HG03108 (cell line): ENCODE measurements around the gene VIPR2.

Source experiments
- ATAC-seq: cut with Tn5 transposase; IDR thresholded peaks from one replicate; pipeline ENCODE4 v1.9.1; 2021; ENCODE audit warnings: moderate library complexity; ENCODE audit not compliant: unreplicated experiment

VIPR2 gene

DNA sequence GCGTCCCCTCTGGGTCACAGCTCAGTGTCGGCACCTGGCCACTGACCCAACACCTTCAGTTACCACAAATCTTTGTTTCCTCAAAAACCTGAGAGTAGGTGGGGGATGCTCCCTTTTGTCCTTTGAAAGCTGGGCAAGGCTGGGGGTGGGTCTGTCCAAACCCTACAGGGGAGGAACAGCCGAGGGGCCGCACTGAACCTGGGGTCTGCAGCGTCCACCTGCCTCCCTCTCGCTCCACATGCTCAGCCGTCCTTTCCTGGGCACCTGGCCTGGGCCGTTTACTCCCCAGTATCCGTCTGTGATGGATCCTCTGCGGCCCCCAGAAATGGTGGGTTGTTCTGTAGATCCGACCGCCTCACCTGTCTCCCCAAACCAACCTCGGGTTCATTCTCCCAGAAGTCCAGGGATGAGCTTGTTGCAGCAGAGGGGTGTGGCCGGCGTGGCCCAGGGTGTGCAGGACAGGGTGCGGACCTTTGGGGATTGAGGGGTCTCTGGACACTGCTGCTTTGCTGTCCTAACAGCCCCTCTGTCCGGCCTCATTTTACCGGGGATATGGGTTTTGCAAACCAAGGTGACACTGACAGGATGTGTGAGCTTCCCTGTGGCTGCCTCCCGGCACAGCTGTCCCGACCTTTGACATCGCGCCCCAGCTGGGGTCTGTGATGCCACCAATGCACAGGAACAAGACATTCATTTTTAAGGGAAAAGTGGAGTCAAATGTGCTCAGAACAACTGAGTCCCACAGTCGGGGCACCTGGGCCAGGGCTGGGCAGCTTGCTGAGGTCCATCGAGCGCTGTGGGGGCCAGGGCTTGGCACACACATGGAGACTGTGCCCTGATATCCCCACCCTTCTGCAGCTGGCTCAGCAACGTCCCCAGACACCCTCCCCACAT, 115.9 kb downstream of the VIPR2 start:
- no peak for ATAC-seq

DNA sequence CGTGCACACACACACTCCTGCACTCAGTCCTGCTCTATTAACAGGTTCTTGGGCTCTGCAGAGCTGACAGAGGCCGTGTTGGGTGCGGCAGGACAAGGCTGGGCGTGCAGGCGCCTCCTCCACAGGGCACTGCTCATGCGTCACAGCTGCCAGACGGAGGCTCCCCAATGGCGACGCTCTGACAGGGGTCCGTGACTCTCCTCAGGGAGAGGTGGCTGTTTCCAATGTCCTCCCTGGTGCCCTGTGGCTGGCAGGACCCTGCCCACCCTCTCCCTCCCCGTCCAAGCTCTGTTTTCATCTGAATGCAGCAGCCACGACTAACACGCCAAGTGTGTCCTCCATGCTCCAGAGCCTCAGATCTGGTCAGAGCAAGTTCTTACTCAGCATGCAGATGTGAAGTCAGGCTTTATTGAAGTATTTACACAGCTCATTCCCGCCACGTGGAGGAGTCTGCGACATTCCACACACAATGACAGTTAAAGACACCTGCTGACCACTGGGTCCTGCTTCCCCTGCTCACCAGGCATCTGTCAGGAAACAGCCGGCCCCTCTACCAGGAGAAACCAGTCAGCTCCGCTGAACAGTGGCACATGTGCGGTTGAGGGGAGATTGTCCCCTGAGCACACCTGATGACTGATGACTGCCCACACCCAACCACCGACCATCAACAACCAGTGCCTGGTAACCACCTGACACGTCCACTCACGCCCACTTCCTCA, 116.7 kb downstream of the VIPR2 start:
- ATAC-seq: no peak

DNA sequence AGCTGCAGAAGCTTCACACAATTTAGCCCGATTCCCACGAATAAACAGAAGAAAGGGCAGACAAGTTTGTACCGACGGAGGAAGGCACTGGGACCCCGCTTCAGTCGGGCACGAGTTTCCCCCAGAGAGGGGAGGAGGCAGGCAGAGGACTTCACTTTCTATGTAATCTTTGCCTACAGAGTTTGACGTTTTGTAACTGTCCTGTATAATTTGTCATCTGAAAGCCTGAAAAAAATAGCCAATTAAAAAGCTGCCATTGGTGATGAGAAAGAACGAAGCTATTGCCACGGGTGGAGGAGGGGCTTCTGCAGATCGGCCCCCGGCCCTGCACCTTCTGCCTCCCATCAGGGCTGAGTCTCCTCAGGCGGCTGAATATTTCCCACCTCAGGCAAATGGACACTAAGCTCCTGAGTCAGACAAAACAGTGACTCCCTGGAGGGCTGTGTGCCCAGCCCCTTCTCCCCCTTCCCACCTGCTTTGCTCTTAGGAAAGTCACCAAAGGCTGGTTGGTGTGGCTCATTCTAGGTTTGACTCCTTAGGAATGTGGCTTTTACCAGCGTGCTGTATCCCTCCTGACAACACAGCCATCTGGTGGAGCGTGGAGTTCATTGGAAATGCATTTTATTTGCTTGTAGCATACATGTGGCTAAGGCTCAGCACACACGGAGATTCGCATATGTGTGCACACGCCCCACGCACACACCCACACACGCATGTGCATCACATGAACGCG, 117.4 kb downstream of the VIPR2 start:
- no peak for ATAC-seq

DNA sequence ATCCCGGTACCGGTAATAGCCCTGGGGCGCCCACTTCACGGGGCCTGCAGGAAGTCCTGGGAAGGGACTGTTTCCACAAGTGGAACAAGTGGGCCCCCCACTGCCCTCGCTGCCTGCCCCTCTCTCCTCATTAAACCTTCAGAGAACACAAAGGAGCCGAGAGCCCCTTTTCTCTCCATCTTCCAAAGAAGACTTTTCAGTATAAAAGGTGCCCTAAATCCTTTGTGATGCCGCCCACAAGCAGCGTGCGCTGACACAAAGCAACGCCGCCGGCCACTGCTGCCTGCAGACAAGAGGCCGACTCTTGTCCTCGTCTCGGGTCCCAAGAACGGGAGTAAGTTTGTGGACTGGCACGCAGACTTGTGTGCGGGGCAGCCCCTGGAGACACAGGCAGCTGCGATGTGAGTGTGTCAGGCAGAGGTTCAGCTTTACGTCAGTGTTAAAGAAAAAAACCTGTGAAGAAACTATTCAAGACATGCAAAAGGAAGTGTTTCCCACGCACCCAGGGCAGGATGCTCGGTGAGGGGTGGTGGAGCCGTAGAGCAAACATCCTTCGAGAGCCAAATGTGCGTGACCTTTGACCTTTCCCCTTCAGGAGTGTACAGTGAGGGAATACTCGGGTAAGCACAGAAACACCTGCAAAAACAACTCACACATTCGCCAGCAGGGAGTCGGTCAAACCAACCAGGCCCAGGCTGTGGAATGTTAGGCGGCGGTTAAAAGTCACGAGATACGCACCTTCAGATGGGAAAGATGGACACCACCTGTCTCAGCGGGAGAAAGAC, 118.2 kb downstream of the VIPR2 start:
- ATAC-seq: no peak

DNA sequence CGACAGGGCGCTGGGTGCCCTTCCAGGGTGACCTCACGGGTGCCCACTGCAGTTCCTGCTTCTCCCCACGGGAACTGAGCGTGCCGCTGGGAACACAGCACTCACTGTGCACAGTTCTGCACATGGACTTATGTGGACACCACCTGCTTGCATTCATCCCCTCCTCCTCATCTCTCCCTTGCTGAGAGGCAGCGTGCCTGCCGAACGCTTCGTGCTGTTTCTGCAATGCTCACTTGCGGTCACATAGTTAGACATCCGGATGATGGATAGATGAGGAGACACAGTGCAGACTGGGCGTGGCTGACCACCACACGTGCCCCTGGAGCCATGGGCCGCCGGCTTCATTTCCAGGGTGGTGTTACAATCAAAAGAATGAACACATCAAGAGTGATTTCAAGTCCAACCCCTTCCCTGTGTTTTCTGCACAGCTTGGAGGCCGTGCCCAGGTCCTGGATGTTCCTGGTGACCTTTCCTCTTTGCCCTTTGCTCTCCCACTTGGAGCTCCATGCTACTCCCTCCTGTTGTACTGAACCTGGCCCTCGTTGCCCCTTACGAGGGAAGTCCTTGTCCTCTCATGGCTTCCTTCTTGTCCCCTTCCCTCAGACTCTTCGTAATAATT, 119.4 kb downstream of the VIPR2 start:
- no peak for ATAC-seq

DNA sequence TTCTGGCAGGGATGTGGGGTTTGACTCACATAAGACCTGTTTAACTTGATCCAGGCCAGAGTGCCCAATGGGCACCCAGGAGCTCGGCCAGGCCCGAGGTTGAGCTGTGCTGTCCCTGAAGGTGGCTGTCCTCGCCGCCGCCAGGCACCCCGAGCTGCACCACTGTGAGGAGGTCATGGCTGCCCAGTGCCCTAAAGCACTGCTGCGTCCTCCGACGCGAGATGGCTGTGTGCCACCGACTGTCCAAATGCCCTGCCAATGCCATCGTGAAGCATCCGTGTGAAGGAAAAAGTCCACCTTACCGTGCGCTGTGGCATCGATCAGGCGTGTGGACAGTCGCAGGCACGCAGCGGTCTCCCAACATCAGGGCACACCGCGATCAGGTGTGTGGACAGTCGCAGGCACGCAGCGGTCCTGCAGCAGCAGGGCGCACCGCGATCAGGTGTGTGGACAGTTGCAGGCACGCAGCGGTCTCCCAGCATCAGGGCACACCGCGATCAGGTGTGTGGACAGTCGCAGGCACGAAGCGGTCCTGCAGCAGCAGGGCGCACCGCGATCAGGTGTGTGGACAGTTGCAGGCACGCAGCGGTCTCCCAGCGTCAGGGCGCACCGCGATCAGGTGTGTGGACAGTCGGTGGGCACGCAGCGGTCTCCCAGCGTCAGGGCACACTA, 120.3 kb downstream of the VIPR2 start:
- no peak for ATAC-seq

DNA sequence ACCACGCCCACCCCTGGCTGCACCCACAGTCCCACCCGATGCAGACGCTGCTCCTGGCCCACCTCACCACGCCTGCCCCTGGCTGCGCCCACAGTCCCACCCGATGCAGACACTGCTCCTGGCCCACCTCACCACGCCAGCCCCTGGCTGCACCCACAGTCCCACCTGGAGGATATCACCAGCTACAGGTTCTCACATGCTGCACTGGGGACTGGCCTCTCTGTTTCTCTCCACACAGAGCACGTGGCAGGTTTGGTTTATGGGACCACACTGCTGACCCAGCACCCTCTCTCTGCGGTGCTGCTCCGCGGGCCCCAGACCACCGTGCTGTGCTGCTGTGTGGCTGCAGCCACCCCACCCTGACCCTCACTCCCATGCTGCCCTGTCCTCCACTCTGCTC, 120.9 kb downstream of the VIPR2 start:
- ATAC-seq: no peak

DNA sequence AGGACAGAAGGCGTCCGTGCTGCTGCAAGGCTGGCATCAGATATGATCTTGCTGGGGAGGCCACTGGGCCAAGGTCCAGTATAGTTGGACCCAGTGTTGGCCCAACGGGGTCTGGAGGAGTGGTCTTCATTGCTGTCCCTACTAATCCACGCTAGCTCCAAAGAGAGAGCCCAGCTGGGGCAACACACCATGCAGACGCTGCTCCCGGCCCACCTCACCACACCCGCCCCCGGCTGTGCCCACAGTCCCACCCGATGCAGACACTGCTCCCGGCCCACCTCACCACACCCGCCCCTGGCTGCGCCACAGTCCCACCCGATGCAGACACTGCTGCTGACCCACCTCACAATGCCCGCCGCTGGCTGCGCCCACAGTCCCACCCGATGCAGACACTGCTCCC, 121.5 kb downstream of the VIPR2 start:
- no peak for ATAC-seq

DNA sequence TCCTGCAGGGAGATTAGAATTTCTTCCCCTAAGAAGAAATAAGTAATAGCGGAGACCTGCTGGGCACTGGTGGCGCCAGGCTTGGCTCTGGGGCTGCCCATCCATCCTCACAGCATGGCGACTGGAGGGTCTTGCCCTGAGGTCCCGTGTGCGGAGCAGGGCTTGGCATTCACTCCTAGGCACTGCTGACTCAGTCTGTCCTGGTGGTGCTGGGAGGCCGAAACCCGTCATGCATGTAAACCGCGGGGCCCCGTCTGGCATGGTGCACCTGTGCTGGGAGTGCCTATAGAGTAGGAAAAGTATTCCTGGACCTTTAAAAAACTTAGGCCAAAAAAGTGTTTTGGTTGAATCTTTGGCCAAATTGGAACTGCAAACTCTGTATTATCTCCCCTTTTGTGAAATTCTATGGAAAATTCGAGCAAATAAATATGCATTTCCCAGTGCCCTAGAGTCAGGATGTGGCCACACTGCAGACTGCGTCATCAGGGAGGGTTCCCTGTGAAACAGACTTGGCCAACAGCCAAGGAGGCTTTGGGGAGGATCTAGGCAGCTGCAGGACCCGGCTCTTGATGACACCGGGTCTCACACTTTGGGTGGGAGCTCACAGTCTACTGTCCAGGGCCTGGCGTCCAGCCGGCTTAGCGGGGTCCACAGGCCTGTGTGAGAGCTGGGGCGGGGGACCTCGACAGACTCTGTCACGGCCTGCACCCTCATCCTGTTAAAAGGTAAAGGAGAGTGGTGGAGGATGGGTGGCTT, 122.3 kb downstream of the VIPR2 start:
- no peak for ATAC-seq

DNA sequence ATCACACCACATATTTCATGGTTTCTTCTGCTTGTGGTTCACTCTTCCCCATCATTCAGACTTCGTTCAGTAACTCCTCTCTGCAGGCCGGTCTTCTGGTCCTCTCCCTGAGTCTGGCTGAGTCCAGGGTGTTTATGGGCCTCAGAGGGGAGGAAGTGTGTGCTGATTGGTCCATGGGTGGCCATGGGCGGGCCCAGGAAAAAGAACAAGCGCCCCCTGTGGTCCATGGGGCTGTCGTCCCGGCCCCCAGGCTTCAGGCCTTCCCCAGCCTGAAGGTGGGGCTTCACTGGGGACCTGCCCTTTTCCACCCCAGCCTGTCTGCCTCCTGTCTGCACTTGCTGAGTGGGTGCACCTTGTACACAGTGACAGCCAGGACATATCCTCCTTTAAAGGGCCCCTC, 123.7 kb downstream of the VIPR2 start:
- no peak for ATAC-seq

DNA sequence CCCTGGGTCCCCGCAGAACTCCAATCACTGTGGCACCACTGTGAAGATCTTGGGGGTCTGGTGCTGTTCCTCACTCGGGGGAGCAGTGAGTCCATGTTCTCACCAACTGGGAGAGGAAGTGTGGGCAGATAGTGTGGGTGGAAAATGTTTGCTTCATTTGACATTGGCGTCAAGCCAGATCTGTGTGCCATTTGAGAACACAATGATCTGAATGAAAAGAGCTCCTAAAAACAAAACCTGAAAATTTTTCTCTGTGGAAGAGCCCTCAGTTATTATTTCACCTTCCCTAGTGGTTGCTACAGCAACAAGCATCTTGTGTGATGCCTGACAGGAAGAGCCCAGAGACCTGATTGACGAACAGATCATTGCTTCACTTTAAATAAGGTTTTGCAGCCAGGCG, 125.6 kb downstream of the VIPR2 start:
- ATAC-seq: no peak

DNA sequence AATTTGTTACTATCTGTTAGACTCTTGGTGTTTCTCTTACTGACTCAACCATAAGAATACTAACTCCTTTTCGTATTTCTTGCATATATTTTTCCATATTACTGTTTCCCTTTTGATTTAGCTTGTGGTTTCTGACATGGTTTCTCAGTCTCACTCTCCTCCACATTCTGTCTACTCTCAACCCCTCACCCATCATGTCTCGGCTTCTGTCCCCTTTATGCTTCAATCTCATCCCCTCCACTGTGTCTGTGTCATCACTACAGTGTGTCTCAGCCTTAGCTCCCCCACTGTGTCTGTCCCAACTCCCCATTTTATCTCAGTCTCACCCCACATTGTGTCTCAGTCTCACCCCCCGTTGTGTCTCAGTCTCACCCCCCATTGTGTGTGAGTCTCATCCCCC, 126.9 kb downstream of the VIPR2 start:
- ATAC-seq: no peak

DNA sequence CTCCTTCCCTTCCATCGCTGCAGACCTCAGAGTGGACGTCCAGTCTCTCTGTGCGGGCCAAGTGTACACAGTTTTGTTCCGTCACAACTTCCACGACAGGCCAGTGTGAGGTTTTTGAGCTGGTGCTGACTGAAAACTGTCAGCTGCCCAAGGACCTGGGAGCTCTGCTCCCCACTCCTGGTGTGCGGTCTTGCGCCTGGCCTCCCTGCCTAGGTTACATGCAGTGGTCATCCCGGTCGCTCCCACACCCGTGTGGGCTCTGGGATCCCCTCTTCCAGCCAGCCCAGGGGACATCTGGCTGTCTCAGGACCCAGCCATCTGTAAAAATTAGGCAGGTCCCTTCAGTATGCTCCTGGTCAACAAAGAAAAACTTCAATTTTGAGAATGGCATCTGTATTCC, 127.5 kb downstream of the VIPR2 start:
- ATAC-seq: no peak

DNA sequence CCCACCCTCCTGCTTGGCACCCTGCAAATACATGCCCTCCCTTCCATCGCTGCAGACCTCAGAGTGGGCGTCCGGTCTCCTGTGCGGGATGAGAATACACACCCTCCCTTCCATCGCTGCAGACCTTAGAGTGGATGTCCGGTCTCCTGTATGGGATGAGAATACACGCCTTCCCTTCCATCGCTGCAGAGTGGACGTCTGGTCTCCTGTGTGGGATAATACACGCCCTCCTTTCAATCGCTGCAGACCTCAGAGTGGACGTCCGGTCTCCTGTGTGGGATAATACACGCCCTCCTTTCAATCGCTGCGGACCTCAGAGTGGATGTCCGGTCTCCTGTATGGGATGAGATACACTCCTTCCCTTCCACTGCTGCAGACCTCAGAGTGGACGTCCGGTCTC, 128.1 kb downstream of the VIPR2 start:
- no peak for ATAC-seq

DNA sequence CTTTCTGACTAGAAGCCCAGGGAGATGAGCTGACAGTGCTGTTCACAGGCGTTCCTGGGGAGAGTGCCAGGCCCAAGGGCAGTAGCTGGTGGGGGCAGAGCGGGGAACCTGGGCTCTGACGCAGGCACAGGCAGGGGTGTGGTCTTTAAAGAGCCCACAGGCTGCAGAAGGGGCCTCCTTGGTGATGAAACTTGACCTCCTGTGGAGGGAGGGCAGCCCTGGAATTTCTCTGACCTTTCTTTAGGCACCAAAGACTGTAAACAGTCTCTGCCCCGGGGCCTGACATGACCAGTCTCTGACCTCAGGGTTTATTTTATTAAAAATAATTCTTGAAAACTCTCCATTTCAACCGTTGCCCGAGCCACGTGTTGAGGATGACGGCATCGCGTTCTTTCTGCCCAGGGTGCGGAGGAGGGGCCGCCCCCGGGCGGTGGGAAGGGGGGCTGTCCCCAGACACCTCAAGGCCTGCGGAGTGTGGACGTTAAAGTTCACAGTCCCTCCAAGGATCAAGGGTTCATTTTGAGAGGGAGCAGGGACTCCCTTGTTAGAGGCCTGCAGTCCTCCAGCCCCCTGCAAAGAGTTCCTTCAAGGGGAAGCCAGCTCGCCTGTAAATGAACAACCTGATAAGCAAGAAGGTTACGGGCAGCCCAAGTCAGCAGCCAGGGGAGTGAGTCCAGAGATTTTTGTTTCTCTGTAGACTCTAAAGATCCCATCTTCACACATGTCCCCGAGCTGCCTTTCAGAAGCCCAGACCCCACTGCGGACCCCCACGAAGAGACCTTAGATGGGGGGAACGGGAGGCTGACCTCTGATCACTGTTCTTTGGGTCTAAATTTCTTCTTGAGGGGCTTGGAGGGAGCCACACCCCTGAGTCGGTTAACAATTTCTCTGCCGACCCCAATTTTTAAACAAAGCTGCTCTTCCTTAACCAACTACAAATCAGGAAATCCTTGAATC, 128.9 kb downstream of the VIPR2 start:
- ATAC-seq: no peak

DNA sequence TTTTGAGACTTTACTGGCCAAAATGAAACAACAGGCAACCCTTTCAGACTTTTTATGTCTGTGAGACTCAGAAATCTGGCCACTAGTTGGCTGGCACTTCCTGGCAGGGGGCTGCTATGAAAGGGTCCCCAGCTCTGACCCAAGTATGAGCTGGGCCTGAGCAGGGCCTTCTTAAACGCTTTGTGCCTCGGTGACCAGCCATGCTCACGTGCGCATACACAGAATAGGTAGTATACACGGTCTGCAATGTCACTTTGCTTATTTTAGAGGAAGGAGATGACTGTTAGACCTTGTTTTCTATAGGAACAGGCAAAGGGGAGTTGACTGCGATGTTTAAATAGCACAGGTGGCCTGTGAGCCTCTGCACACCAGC, 129.6 kb downstream of the VIPR2 start:
- no peak for ATAC-seq

DNA sequence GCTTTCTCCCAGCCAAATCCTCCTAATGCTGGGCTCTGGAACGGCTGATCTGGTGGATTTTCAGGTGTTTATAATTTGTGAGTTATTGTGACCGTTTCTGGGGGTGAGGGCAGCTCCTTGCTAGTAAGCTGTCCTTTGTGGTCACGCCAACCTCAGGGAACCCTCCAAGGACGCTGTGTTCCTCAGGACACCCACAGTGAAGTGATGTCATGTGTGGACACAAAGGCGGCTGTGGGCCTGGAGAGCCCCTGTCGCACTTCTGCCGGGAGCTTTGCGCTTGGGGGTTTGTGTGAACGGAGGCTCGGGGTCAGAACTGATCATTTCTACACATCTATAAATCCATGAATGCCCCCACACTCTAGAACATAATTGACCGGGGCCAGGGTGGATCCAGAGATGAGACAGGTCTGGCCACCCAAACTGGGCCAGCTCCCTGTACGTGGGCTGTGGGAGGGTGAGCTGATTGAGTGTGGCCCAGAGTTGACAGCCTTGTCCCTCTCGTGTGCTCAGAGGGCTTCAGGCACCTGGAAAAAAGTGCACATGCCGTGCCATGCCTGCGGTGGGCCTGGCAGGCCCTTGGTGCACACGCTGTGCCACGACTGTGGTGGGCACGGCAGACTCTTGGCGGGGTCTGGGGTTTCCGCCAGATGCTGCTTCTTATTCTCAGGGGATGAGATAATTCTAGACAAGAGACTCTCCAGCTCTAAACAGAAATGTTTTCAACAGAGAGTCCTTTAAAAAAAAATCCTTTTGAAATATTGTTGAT, 130.2 kb downstream of the VIPR2 start:
- ATAC-seq: no peak
